ENCODE data around the gene FBL. TPM values are rescaled to one million over a fixed set of nuclear protein-coding genes. Genes with fewer than 3 reads are reported as not detected.

The FBL gene
- total and polyA plus RNA-seq, 4 donors, result 23.3 to 96.2 (median 57.7) TPM

GRCh38 chr19:39858541-39858940, 12.4 kb upstream of the FBL start:
- no peak for DNase-seq (ENCODE audit: low spot score)
- H3K27me3 ChIP-seq (ENCODE audit: control insufficient read depth in 4 of 4, insufficient read depth in 4 of 4, low read length in 3 of 4), result no peaks in the 10 kb centered on the region
- H3K9ac ChIP-seq (ENCODE audit: low read depth in 1 of 2, low read length in 2 of 2), result no peak overlapping the region
- no peak for TF ChIP-seq REST (IDR thresholded peaks at IDR 0.05)
- TF ChIP-seq ATF3 (IDR thresholded peaks at IDR 0.05), result no peak
- TF ChIP-seq, protein P1, sequence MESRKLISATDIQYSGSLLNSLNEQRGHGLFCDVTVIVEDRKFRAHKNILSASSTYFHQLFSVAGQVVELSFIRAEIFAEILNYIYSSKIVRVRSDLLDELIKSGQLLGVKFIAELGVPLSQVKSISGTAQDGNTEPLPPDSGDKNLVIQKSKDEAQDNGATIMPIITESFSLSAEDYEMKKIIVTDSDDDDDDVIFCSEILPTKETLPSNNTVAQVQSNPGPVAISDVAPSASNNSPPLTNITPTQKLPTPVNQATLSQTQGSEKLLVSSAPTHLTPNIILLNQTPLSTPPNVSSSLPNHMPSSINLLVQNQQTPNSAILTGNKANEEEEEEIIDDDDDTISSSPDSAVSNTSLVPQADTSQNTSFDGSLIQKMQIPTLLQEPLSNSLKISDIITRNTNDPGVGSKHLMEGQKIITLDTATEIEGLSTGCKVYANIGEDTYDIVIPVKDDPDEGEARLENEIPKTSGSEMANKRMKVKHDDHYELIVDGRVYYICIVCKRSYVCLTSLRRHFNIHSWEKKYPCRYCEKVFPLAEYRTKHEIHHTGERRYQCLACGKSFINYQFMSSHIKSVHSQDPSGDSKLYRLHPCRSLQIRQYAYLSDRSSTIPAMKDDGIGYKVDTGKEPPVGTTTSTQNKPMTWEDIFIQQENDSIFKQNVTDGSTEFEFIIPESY (IDR thresholded peaks at IDR 0.05), result no peak
- TF ChIP-seq HNF4G (IDR thresholded peaks at IDR 0.05), result no peak
- no peak for TF ChIP-seq HNF4A (conservative IDR thresholded peaks at IDR 0.05)
- TF ChIP-seq RXRA (IDR thresholded peaks at IDR 0.05), result no peak
- no peak for TF ChIP-seq JUND (IDR thresholded peaks at IDR 0.05)
- no peak for TF ChIP-seq TAF1 (conservative IDR thresholded peaks at IDR 0.05)
- no peak for TF ChIP-seq SP1 (IDR thresholded peaks at IDR 0.05)
- TF ChIP-seq MAX (IDR thresholded peaks at IDR 0.05), result no peak
- no peak for TF ChIP-seq NR2F2 (IDR thresholded peaks at IDR 0.05)
- TF ChIP-seq YY1 (IDR thresholded peaks at IDR 0.05), result no peak
- no peak for TF ChIP-seq GABPA (IDR thresholded peaks at IDR 0.05 in 1 of 2, conservative IDR thresholded peaks at IDR 0.05 in 1 of 2)
- TF ChIP-seq, protein P2, sequence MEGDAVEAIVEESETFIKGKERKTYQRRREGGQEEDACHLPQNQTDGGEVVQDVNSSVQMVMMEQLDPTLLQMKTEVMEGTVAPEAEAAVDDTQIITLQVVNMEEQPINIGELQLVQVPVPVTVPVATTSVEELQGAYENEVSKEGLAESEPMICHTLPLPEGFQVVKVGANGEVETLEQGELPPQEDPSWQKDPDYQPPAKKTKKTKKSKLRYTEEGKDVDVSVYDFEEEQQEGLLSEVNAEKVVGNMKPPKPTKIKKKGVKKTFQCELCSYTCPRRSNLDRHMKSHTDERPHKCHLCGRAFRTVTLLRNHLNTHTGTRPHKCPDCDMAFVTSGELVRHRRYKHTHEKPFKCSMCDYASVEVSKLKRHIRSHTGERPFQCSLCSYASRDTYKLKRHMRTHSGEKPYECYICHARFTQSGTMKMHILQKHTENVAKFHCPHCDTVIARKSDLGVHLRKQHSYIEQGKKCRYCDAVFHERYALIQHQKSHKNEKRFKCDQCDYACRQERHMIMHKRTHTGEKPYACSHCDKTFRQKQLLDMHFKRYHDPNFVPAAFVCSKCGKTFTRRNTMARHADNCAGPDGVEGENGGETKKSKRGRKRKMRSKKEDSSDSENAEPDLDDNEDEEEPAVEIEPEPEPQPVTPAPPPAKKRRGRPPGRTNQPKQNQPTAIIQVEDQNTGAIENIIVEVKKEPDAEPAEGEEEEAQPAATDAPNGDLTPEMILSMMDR (IDR thresholded peaks at IDR 0.05; ENCODE audit: low read depth, low read length, missing input control), result no peak
- TF ChIP-seq EGR1 (IDR thresholded peaks at IDR 0.05; ENCODE audit: low read depth in 2 of 2), result no peak
- no peak for TF ChIP-seq FOXA2 (IDR thresholded peaks at IDR 0.05)
- TF ChIP-seq FOXA1 (IDR thresholded peaks at IDR 0.05), result no peak
- WGBS, result 33% methylated on average over 11 of the region's 11 CpGs
- no peaks in the 10 kb centered on the region for H3K36me3 ChIP-seq (ENCODE audit: control insufficient read depth in 4 of 4, insufficient read depth in 3 of 4, low read depth in 1 of 4, low read length in 3 of 4)
- H3K4me3 ChIP-seq (ENCODE audit: low read depth in 1 of 3, low read length in 3 of 3), result no peak overlapping the region
- no peaks in the 10 kb centered on the region for H3K4me1 ChIP-seq (ENCODE audit: control insufficient read depth in 4 of 4, insufficient read depth in 4 of 4, low read length in 3 of 4)
- H3K9me3 ChIP-seq (ENCODE audit: control insufficient read depth in 4 of 4, low read length in 3 of 4), result no peaks in the 10 kb centered on the region
- H3K27ac ChIP-seq (ENCODE audit: low read depth in 1 of 2, low read length in 2 of 2), result no peak overlapping the region

GRCh38 chr19:39852882-39853281, 6.7 kb upstream of the FBL start:
- Histone ChIP-seq H3K27ac (ENCODE audit: low read depth in 1 of 2, low read length in 2 of 2) (no peak overlapping the region), H3K4me3 (ENCODE audit: low read depth in 1 of 3, low read length in 3 of 3) (no peak overlapping the region), H3K27me3 (ENCODE audit: control insufficient read depth in 4 of 4, insufficient read depth in 4 of 4, low read length in 3 of 4) (no peaks in the 10 kb centered on the region), H3K36me3 (ENCODE audit: control insufficient read depth in 4 of 4, insufficient read depth in 3 of 4, low read depth in 1 of 4, low read length in 3 of 4) (no peaks in the 10 kb centered on the region), H3K9me3 (ENCODE audit: control insufficient read depth in 4 of 4, low read length in 3 of 4) (no peaks in the 10 kb centered on the region), H3K4me1 (ENCODE audit: control insufficient read depth in 4 of 4, insufficient read depth in 4 of 4, low read length in 3 of 4) (no peaks in the 10 kb centered on the region), H3K9ac (ENCODE audit: low read depth in 1 of 2, low read length in 2 of 2) (no peak overlapping the region)
- 92% methylated on average over 7 of the region's 7 CpGs for WGBS
- DNase-seq (ENCODE audit: low spot score), result no peak
- no peak for TF ChIP-seq GABPA (IDR thresholded peaks at IDR 0.05 in 1 of 2, conservative IDR thresholded peaks at IDR 0.05 in 1 of 2)
- no peak for TF ChIP-seq FOXA1 (IDR thresholded peaks at IDR 0.05)
- TF ChIP-seq ATF3 (IDR thresholded peaks at IDR 0.05), result no peak
- TF ChIP-seq HNF4G (IDR thresholded peaks at IDR 0.05), result no peak
- no peak for TF ChIP-seq YY1 (IDR thresholded peaks at IDR 0.05)
- no peak for TF ChIP-seq RAD21 (IDR thresholded peaks at IDR 0.05)
- no peak for TF ChIP-seq REST (IDR thresholded peaks at IDR 0.05)
- no peak for TF ChIP-seq MAX (IDR thresholded peaks at IDR 0.05)

Data from liver (tissue), 9 donors.